Nephron progenitor cell (in vitro differentiated cells): ENCODE results near the gene PRKAG2.

Experiments
- DNase-seq: peaks from one replicate; pipeline ENCODE4 v3.0.0; 2021
- H3K27ac Mint-ChIP-seq: 2 replicates; pipeline ENCODE4 v1.8.0; 2021; ENCODE audit warnings: mild to moderate bottlenecking, moderate library complexity, mixed read lengths
- H3K27me3 Mint-ChIP-seq: 2 replicates; pipeline ENCODE4 v1.8.0; 2021; ENCODE audit warnings: mild to moderate bottlenecking, low read depth, mixed read lengths; ENCODE audit not compliant: poor library complexity
- H3K36me3 Mint-ChIP-seq: 2 replicates; pipeline ENCODE4 v1.8.0; 2021; ENCODE audit warnings: low read depth, mixed read lengths
- H3K4me1 Mint-ChIP-seq: 2 replicates; pipeline ENCODE4 v1.8.0; 2021; ENCODE audit warnings: mixed read lengths
- H3K4me3 Mint-ChIP-seq: 2 replicates; pipeline ENCODE4 v1.8.0; 2021; ENCODE audit warnings: mild to moderate bottlenecking, moderate library complexity, mixed read lengths
- H3K9me3 Mint-ChIP-seq: 2 replicates; pipeline ENCODE4 v1.8.0; 2021; ENCODE audit warnings: mild to moderate bottlenecking, moderate library complexity, mixed read lengths
- TF ChIP-seq, protein P1 (sequence below): fragments of 200-600 bp; sonication (generic); IDR thresholded peaks from 2 replicates; pipeline ENCODE4 v1.5.0; 2021; ENCODE audit warnings: antibody characterized with exemption

PRKAG2 gene

DNA sequence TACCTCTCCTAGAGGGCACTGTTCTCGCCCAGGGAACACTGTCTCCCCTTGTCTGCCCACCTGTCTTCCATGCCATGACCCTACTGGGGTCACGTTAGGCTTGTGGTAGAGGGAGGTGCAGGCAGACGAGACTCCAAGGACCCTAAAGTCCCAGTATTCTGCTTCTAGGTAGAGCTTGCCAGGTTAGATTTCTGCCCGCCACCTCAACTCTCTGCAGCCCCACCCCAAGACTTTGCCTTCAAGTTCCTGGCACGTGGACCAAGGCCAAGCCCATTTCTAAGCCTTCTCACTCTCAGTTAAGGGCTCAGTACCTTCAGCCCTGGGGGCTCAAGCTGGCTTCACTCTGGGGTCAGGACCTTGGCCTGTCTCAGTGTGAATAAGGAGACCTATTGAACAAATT is 16.1 kb downstream of the PRKAG2 start:
- Mint-ChIP-seq H3K4me1 (peaks cover 12% of the 10 kb centered on the region), H3K4me3 (no peak overlapping the region), H3K9me3 (no peaks in the 10 kb centered on the region), H3K36me3 (no peaks in the 10 kb centered on the region), H3K27me3 (peaks cover 35% of the 10 kb centered on the region), H3K27ac (no peak overlapping the region)
- DNase-seq, result no peak
- TF ChIP-seq, protein P1, sequence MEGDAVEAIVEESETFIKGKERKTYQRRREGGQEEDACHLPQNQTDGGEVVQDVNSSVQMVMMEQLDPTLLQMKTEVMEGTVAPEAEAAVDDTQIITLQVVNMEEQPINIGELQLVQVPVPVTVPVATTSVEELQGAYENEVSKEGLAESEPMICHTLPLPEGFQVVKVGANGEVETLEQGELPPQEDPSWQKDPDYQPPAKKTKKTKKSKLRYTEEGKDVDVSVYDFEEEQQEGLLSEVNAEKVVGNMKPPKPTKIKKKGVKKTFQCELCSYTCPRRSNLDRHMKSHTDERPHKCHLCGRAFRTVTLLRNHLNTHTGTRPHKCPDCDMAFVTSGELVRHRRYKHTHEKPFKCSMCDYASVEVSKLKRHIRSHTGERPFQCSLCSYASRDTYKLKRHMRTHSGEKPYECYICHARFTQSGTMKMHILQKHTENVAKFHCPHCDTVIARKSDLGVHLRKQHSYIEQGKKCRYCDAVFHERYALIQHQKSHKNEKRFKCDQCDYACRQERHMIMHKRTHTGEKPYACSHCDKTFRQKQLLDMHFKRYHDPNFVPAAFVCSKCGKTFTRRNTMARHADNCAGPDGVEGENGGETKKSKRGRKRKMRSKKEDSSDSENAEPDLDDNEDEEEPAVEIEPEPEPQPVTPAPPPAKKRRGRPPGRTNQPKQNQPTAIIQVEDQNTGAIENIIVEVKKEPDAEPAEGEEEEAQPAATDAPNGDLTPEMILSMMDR, result no peak

DNA sequence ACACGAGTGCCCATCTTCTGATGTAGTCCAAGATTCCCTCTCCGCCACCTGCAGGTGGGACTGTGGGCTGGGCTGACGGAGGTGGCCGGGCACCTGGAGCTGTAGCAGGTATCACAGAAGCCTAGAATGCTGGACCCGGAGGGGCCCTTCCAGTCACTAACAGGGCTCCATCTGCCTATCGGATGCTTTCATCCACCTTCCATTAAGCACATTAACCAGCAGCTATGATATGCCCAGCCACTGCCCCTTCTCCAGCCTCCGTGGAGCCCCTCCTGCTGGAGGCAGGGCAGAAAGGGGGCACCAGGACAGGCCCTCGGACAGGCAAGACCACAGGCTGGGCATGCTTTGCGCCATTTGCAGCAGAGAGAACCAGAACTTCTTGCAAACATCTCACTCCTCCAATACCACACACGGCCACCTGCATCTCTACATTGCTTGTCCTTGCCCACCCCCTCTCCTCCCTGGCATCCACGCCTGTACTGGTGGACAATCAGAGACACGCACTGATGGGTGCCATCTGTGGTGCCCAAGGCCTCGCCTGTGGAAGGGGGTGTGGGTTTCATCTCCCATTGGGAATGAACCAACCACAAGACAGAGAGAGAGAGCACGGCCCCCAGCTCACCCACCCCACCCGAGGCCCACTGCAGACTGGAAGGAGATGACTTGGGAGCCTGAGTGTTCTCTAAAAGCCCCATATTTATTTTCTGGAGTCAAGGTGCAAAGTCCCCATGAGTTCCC is 16.8 kb downstream of the PRKAG2 start:
- Mint-ChIP-seq H3K36me3 (no peaks in the 10 kb centered on the region), H3K4me1 (peaks cover 12% of the 10 kb centered on the region), H3K27me3 (peaks cover 40% of the 10 kb centered on the region), H3K27ac (no peak overlapping the region), H3K9me3 (no peaks in the 10 kb centered on the region), H3K4me3 (no peak overlapping the region)
- DNase-seq, result no peak
- TF ChIP-seq, protein P1, result no peak

DNA sequence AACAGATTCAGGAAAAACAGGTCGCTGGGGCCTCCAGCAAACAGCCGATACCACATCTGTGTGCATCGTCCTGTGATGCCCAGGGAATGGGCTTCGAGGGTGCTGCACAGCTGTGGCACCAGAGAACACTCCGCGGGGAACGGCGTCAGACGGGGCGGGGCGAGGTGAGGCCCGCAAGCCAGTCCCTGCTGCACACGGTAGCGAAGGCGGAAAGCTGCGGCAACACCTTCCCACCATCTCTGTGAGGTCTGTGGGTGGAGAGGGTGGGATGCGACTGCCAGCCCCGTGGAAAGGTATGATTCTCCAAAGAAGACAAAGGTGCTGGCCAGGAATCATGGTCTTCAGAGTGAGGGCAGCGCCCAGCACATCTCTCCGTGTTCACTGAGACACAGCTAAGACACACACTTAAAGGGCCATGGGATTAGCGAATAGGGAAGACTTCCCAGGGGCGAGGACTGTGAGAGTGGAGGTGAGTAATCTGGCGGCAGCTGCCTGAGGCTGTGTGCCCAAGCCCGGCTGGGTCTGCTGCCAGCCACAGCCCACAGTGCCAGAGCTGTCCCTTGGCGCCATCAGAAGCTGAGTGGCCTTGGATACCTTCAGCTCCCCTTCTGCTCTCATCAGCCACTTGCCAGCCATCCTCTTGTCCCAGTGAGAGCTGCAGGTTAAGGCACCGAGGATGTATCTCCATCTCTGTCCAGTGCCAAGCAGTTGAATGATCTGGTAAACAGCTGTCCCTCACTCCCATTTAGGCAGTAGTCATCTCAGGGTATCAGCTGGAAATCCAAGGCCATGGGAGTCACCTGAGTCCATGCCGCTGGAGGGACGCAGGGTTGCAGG is 17.6 kb downstream of the PRKAG2 start:
- Mint-ChIP-seq H3K4me1 (peaks cover 11% of the 10 kb centered on the region), H3K9me3 (no peaks in the 10 kb centered on the region), H3K4me3 (no peak overlapping the region), H3K27me3 (peaks cover 37% of the 10 kb centered on the region), H3K27ac (no peak overlapping the region), H3K36me3 (no peaks in the 10 kb centered on the region)
- DNase-seq, result no peak
- TF ChIP-seq, protein P1, result no peak

DNA sequence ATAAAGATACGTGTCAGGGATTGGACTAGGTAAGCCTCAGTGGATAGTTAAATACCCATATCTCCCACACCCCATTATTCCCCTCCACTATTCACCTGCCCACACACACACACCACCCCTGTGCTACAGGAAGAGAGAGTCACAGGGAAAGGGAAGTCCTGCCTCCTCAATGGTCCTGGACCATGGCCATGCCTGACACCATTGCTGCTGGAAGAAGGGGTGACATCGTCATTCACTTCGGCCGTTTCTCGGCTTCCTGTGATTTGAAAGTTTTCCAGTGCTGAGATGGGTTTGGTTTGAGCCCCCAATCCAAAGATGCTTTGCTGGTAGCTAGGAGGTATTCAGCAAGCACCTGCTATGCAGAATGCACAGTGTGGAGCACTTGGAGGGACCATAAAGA is 18.5 kb downstream of the PRKAG2 start:
- TF ChIP-seq, protein P1, result no peak
- Mint-ChIP-seq H3K4me1 (peaks cover 7% of the 10 kb centered on the region), H3K9me3 (no peaks in the 10 kb centered on the region), H3K4me3 (no peak overlapping the region), H3K27me3 (peaks cover 37% of the 10 kb centered on the region), H3K36me3 (no peaks in the 10 kb centered on the region), H3K27ac (no peak overlapping the region)
- DNase-seq, result no peak

DNA sequence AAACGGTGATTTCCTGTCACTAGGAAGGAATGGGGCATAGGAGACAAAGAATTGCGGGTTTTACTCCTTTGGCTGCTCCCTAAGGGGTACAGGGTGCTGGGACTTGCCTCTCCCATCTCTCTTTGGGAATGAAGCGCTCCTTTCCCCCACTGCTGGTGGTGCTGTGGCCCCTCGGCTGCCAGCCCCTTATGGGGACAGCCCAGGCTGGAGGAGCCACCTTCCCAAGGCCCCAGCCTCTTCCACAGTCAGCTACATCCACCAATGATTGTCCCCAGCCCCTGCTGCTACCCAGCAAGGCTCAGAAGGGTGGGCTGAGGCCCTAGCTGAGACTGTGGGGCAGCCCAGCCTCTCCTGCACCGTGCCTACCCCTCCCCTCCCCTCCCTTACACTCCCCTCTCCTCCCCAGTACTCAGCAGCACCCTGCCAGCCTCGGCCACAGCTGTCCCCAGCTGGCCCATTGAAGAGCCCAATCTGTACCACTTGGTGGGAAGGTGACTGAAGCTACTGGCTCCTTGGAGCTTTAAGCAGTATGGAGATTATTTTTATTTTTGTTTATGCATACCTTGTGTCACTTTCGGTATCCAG is 19.0 kb downstream of the PRKAG2 start:
- H3K27ac Mint-ChIP-seq, result no peak overlapping the region
- no peaks in the 10 kb centered on the region for H3K36me3 Mint-ChIP-seq
- TF ChIP-seq, protein P1, result no peak
- peaks cover 7% of the 10 kb centered on the region for H3K4me1 Mint-ChIP-seq
- DNase-seq, result no peak
- H3K4me3 Mint-ChIP-seq, result no peak overlapping the region
- no peaks in the 10 kb centered on the region for H3K9me3 Mint-ChIP-seq
- peaks cover 37% of the 10 kb centered on the region for H3K27me3 Mint-ChIP-seq
